Medulla oblongata (tissue), 1 donor: ENCODE measurements around the gene NEB.
"Not testable (repeated sequence)": the region's sequence is repeated elsewhere in the genome, so short reads cannot be mapped to it uniquely, and the experiment has no call there.

Experiments
- DNase-seq: peaks from one replicate; pipeline ENCODE4 v3.0.0-alpha.2; 2015; ENCODE audit errors: extremely low spot score

Gene NEB

DNA sequence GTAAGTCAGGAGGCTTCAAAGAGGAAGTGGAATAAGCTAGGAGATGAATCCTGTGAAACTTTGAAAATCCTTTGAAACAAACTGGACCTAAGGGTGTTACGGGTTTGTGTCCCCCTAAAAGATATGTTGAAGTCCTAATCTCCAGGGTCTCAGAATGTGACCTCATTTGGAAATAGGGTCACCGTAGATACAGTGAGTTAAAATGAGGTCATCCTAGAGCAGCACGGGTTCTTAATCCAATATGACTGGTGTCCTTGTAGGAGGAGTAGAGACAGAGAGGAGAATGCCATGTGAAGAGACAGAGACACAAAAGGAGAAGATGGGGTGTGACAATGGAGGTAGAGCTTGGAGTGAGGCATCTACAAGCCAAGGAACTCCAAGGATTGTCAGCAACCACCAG lies 26.9 kb upstream of the NEB start:
- no peak for DNase-seq

DNA sequence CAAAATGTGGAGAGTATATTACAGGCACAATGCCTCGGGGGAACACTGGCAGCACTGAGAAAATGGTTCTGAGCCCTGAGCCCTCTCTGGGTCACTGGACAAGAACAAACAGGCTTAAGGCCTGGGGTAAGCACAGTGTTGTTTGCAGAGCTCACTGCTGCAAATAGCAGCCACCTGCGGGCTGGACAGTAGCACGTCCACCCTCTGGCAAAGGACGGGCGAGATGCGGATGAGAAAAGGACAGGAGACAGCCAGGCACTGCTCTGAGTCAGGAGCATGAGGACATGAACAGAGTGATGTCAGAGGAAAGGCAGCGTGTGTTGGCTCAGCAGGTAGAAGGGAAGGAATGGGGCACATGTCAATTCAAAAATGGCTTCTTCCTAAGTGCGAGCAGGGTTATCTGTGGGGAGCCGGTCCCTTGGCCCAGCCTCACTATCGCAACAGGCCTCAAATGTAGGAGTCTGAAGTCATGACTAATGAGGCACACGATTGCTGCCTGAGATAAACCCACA lies 25.9 kb upstream of the NEB start:
- DNase-seq: no peak

DNA sequence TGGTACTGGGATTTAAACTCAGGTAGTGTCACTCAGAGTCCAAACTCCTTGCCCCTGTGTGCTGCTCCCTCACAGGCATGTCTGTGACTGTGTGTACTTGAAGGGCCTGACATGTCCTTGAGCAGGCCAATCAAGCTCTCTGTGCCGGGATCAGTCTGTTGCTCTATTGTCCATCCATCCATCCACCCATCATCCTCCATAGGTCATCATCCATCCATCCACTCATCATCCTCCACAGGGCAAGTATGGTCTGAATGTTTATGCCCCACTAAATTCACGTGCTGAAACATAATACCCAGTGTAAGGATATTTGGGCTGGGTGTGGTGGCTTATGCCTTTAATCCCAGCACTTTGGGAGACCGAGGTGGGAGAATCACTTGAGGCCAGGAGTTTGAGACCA lies 24.5 kb upstream of the NEB start:
- no peak for DNase-seq

DNA sequence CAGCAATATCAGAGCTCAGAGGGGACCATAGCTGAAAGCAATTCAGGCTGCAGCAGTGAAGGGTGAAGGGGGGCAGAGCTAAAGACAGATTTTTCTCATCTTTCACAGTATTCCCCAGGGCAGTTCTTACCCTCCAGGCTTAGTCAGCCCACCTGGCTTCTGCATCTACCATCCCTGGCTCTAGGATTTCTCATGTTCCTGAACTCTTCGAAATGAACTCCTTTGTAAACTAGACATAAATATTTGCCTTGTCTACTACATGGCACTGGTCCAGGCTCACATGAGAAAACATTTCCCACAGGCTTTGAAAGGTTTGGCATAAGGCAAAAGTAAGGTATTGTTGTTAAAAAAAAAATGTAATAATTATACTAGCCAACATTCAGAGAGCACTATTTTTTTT lies 23.6 kb upstream of the NEB start:
- no peak for DNase-seq

DNA sequence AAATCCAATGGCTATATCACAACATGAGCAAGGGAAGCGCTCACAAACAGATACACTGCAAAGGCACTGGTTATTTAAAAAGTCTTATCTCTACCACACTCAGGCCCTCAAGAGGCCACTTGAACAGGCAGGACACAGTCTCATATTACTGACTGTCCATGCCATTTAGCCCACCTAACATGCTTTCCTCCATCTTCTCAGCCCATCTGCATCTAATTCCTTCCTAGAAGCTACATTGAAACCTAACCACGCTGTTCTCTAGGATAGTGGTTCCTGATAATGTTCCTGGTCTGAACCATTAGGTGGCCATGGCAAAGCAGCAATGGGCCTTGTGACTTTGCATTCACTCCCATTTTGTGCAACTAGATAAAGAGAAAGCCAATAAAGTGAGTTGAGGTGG lies 22.5 kb upstream of the NEB start:
- no peak for DNase-seq

DNA sequence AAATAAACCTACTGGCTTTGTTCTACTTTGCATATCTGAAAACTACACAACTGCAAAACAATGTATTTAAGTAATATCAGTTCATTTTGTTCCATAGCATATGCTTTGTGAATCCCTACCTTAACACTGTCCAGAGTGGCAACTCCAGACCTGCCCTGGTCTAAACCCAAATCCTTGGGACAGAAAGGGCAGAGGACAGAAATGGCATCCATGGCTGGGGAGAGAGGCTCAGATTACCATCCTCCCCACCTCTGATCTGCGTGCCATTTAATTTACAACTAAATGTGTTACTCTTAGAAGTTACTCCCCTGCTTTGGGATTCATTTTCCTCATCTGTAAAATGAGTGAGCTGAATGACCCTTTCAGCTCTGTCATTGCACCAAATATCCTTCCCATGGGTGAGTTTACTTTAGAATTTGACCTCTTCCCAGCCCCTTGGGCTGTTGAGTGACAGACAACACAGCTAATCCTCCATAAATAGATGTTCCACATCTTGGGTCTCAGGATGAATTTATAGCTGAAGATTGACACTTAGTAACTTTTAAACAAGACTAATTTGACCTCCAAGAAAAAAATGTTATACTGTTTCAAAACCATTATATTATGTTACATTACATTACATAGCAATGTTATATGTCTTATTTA lies 20.1 kb upstream of the NEB start:
- DNase-seq: no peak

DNA sequence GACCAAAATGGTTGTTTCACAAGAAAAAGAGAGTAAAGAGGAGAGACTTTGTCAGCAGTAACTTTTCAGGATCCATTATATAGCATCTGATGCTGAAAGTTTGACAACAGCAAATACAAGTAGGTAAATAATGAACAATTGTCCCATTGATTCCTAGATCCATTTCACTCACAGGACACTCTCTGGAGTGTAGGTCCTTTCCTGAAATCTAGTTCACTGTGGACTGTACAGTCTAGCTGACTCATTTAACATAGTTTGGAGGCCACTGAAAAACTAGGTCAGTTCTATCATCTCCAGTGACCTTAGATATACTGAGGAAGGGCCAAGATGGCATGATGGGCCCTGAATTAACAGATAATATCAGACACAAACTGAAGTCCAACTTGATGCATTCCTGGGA lies 19.3 kb upstream of the NEB start:
- DNase-seq: no peak

DNA sequence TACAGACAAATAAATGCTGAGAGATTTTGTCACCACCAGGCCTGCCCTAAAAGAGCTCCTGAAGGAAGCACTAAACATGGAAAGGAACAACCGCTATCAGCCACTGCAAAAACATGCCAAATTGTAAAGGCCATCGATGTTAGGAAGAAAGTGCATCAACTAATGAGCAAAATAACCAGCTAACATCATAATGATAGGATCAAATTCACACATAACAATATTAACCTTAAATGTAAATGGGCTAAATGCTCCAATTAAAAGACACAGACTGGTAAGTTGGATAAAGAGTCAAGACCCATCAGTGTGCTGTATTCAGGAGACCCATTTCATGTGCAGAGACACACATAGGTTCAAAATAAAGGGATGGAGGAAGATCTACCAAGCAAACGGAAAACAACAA lies 11.0 kb upstream of the NEB start:
- DNase-seq: not testable (repeated sequence)

DNA sequence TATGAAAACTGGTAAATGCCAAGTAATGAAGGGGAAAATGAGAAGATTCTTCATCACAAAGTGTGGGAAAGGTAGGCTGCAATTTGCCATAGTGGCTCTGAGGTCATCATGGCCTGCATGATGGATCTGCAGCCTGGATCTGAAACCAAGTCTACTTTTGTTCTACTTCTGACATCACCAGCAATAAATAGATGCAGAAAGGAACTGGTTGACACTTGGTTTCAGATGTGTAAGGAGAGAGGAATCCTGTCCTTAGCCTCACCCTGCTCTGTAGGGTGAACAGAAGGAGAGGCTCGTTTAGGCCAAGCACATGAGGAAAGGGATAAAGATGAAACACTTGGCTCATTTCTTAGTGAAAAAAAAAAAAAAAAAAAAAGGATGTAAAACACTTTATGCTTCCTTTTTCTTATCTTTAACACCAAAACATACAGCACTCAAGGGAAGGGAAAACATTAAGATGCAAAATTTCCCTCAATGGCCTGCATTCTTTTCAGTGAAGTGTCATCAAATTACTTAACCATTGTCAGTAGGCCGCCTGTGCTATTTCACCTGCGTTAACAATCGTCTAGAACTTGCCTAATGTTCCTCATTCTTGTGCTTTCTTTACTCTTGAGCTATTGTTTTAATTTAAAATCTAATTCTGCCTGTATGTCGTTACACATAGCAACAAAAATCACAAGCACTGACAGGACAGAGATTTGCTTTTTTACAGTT lies 3.9 kb downstream of the NEB start:
- no peak for DNase-seq

DNA sequence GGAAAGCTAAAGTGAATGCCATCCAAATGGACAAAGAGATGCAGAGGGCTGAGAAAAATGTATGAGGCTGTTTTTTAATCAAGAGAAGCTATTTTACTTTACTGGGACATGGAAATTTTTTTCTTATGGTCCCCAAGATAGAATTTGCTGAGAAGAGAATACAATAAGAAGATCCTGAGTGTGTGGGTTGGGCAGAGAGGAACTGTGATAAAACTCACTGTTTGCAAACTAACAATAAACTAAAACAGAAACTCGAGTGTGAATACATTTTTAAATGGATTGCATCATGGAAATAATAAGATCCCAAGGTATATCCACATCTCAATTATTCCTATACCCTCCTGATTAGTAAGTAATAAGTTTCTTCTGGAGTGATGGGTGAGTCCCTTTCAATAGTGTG lies 4.4 kb downstream of the NEB start:
- no peak for DNase-seq

DNA sequence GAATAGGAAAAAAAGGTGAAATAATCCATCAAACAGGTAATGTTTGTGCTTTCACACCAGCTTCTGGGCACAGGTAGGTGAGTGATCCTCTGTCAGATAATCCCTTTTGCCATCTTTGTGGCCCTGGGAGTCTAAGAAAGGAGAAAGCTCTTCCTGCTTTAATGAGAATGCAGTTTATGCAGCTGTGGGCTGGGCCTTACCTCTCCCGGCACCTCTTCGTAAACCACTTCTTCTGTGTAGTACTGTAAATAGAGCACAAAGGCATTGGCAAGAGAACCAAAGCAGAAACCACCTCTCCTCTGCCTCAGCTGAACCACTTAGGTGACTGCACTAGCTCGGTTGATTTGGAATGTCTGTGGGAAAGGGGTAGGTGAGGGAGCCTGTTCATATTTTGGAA lies 4.9 kb downstream of the NEB start:
- no peak for DNase-seq

DNA sequence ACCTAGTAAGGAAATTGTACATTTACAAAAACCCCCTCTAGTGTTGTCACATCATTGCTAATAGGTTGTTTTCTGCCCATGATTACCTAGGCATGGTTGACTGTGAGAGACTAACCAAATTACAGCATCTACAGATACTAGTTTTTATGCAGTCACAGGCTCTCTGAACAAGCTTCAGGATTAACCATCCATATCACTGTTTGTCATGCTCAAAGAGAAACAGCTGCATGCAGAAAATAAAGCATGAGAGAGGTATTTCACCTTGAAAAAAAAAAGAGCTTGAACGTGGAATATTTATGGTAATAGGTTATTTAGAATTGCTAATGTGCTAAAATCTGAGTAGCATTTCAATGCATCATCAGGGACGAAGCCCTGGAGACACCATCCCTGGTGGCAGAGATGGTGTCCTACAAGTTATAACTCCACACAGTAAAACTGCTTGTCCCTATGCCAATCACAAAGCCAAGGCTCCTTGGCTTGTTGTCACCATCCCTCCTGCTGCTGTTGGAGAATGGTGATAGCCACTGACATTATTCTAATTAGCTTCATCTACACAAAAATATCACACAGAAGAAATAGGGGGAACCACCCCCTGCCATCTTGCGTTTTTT lies 5.4 kb downstream of the NEB start:
- DNase-seq: no peak

DNA sequence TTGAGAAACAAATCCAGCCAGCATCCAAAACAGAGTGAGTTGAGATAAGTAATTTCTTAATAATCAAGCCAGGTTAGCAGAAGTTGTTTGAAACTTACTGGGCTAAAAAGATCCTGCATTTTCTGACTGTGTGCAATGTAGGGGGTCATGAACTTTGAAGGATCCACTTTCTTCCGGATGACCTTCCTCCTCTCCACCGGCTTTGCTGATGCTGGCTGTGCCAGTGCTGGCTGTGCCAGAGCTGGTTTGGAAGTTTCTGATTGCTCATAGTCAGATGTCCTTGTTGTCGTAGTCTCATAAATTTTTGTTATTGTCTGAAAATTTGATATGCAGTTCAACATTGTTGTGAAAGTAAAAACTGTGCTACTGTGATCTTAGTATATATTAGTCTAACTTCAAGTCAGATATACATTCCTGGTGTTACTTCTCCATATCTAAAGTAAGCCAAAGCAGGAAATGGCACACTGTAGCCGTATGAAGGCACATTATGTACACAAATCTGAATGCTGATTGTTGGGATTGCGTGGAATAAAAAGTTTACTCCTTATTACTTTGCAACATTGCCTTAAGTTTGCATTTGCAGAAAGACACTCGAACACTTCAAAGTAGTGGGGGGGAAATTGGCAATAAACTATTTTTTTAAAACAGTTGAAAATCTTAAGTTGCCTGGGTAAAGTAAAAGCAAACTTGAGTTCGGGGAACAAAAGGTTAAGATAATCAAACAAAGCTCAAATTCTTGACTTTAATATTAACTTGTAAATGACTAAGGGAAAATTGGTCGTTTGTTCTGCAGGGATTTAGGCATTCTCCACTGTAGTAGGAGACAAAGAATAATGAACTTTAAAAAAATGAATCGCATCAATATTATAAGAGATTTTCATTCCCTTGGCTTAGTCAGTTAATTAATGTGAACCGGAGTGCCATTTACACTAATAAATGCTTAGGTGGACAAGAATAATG lies 6.4 kb downstream of the NEB start:
- DNase-seq: no peak

DNA sequence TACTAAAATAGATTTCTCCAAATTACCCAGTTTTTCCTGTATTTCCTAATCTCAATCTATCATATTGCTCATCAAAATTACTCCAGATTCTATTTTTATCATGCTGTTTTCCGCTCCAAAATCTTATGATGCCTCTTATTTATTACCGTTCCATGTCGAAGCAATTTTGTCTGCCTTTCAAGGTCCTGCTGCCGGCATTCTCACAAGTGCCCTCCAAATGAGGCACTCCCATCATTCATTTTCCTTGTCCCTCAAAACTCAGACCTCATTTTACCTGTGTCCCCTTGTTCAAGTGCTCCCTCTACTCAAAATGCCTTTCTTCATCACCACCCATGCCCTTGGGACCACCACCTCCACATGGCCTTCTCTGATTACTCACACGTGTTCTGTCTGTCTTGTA lies 13.1 kb downstream of the NEB start:
- no peak for DNase-seq

DNA sequence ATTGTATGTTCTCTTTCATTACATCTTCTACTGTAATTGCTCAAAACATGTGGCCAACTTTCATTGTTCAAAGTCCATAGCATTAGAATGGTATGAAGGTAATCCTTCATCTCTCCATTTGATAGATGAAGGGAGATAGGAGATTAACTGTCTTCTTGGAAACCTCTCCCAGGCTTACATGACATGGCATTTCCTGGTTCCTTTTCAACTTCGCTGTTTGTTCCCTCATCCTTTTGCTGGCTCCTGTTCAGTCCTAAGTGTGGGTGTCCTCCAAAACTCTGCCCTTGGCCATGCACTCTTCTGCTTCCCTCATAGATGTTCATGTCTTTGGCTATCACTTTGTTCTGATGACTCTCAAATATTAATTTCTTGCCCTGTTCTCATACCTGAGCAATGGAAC lies 13.8 kb downstream of the NEB start:
- no peak for DNase-seq

DNA sequence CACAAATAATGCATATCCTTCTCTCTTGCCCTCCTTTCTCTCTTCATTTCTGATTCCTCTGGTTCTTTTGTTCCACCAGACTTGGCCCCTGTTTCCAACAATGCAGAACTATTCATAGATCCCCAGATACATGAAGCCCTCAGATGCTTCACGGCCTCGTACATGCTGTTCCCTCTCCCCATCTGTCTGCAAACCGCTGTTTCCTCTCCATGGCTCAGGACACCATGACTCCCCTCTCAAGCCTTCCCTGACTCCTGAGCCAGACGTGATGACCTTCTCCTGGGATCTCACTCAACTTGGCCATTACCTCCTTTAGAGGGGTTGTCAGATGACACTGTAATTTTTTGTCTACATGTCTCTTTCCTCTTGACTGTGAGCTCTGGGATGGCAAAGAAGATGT lies 15.5 kb downstream of the NEB start:
- DNase-seq: no peak

DNA sequence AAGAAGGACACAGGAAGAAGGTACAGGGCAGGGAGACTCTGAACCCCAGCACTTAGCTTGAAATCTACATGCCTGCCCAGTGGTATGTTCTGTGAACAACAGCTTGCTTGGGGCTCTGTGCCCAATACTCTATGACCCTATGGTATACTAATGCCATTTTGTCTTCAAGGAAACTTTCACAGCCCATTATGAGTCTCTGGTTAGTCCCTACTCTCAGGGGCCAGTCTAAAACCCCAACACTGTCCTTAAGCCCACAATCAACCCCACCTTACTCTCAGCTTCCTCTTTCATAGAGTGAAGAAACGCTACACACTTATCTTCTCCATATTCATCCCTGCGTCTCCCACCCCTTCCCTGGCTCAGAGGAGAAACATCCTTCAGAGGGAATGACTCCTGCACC lies 16.0 kb downstream of the NEB start:
- DNase-seq: no peak

DNA sequence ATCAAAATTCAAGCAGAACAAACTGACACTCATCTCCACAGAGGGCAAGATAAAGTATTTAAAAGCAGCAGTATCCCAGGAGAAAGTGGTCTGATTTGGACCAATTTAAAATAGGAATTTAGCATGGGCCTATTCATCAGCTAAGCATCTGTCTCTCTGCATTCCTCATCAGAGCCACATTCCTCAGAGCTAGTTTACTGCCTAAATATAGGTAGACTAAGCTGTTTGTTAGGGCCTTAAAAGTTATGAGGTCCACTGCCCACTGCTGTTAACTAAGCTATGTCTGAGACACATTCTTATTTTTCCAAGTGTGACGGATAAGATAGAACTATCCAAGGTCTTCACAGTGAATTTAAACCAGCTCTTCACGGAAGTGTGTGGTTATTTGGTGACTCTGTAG lies 17.6 kb downstream of the NEB start:
- DNase-seq: no peak

DNA sequence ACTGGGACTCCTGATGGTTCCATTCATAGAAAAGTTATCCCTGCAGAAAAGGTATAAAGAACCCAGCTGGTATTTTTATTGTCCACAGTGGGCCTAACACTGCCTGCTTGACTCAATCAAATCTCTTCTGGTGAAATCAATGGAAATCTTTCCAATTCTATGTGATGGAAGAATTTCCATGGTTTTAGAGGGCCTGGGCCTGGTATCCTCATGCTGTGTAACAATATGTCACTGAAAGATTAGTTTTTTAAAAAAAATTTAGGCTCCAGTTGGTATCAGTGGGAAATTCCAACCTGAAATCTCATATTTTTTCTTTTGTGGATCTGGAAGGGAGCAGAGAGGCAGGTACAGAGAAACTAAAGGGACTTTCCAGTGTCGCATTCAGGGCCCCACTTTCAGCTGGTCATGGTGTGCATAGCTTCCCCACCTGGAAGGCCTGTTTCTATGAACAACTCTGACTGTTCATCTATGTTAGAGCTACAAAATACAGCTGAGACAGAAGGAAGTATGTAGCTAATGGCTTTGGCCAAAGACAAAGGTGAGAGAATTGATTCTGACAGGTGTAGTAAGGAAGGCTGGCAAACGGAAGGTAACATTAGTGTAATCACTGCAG lies 20.9 kb downstream of the NEB start:
- no peak for DNase-seq

DNA sequence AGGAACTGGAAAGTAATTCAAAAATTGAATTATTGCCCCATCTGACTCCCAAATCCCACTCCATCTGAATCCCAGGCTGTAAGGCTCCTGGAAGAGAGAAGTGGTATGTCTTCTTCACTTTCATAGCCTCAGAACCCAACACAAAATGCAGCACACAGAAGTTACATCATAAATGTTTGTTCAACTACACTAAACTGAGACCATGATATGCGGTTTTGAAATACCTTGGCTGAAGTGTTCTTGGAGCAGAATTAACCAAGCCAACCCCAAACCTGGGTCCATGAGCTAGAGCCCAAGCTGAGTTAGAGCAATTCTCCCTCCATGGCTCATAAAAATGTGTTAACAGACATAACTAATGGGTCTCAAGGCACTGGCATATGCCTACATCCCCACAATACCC lies 23.3 kb downstream of the NEB start:
- DNase-seq: no peak

DNA sequence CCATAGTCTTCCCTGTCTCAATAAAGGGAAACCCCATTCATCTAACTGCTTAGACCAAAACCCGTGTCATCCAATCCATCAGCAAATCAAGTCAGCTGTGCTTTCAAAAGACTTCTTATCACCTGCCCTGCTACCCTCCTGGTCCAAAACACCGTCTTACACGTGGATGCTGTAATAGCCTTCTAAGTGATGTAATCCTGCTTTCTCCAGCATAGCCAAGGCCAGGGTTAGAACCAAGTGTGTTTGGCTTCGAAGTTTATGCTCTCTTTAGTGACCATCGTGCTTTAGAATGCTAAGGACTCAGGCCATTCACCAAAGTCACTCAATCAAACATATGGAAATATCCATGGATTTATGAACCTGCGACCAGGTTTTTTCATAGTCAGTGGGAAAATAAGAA lies 25.5 kb downstream of the NEB start:
- no peak for DNase-seq

DNA sequence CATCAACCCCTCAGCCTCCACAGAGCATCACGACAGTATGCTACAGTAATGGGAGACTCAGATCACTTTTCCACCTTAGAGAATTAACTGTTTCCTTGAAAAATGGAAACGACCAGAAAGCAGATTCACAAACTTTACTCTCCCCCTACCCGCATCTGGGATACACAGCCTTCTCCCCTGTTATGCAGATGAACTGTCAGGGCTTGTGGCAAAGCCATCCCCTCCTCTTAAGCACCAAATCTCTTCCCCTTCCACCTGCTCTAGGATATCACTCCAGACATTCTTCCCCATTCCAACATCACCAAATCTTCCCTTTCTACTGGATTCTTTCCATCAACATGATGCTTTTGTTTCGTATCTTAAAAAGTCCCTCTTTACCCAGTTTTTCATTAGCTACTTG lies 26.4 kb downstream of the NEB start:
- DNase-seq: no peak
